Stimulated activated CD4-positive, alpha-beta T cell treated with anti-CD3 and anti-CD28 coated beads, TNF-alpha, amount 100 ng/mL, for 24 hours (primary cell): ENCODE measurements around the gene LYST.
A peak's percentile ranks its signal among the peaks of the same experiment; 100 is the strongest.

Source experiments
- DNase-seq, 3 experiments: peaks; one replicate each; pipeline ENCODE4 v3.0.0-alpha.2; 2020; ENCODE audit warnings: low read depth in 3 of 3

The LYST gene

GRCh38 chr1:235888119-235888643 is 21.5 kb upstream of the LYST start:
- peak; percentile 36 to 63 (median 60) for DNase-seq

DNA sequence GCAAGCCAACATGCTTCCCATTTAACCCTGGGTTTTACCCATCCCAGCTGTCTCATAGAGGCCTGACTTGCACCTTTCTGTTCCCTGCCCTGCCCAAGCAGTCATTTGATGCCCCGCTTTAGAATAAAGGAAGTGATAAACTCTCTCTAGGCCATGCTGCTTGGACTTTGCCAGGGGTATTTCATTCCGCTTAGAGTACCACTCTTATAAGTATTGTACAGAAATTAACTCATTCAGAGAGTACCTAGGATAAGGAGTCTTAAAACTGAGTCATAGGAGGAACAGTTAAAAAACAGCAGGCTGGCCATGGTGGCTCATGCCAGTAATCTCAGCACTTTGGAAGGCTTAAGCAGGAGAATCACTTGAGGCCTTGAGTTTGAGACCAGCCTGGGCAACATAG is 21.0 kb upstream of the LYST start:
- DNase-seq, result no peak

DNA sequence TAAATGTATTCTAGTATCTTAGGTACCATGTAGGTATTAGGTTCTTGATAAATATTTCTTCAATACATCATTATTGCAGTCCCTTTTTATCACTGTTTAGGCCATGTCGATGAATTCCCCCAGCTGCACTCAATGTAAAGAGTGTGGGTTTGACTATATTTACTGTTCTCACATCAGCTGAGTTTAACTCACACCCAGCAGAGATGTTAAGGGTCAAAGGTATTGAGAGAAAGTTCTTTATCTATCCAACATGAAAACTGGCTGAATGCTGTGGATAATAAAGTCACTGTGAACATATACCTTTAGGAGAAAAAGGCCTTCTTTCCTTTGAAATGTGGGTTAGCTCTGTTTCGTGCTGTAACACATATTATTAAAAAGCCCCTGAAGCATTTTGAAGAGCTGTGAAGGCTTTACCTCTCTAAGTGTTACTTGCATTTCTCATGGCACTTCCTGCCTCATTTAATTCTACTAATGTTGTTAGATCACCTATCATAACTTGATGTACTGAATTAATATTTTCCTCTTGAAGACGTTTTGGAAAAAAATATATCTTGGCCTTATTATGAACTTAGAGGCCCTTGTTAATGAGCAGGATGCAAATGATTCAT is 19.1 kb upstream of the LYST start:
- DNase-seq, result no peak

- no peak for DNase-seq
Observed at GRCh38 chr1:235883261-235883927, 16.7 kb upstream of the LYST start.

- no peak for DNase-seq
Observed at GRCh38 chr1:235882816-235883215, 16.1 kb upstream of the LYST start.

GRCh38 chr1:235881930-235882700 is 15.4 kb upstream of the LYST start:
- DNase-seq, result no peak

- DNase-seq, result no peak
Observed at GRCh38 chr1:235878082-235878811, 11.5 kb upstream of the LYST start.

DNA sequence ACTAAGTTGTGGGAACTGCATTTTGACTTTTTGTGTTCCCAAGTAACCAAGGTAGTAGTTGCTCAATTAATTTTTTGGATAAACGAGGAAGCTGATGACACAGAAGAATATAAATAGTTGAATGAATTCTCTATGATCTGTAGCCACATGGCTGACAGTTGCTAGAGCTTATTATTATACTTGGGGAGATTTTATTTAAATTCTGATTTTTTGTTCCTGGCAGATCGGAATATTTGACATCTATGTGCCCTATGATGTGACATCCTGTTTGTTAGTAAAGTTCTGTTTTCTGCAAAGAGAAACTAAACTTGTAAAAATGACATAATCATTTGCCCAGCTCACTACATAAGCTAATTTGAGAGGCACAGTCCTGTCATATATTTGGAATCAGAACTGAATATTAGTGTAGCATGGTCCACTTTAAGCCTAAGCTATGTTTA is 9.7 kb upstream of the LYST start:
- DNase-seq, result no peak

- no peak for DNase-seq
Observed at GRCh38 chr1:235875036-235875597, 8.4 kb upstream of the LYST start.

DNA sequence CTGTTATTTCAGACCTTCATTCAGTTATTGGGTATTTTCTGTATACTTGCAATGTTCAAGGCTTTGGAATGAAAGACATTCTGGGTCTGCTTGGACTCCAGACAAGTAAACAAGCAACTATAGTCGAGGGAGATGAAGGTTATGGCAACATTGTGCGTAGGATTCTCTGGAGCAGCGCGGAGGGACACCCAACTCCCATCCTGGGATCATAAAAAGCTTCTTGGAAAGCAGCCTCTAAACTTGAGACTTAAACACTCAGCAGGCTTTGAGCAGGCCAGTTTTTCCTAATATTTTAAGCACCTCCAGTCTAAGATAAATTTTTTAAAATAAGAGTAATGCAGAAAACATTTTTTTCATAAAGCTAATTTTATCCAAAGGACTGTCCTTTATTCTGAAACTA is 7.6 kb upstream of the LYST start:
- DNase-seq, result no peak

DNA sequence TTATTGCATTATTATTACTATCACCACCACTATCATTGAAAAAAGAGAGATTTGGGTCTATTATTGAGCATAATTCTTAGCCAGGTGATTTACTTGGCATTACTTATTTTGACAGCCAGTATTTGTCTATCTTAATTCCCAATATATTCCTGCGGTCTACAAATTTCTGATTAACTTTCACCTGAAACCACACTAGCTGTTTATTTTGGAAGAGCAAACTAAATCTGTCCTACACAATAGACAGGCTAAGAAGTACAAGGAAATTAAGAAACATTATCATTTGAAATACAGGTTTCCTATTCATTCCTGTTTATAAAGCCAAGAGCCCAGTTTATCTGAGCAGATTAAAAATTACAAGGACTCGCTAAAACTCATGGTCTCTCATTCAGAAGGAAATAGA is 6.9 kb upstream of the LYST start:
- no peak for DNase-seq

DNA sequence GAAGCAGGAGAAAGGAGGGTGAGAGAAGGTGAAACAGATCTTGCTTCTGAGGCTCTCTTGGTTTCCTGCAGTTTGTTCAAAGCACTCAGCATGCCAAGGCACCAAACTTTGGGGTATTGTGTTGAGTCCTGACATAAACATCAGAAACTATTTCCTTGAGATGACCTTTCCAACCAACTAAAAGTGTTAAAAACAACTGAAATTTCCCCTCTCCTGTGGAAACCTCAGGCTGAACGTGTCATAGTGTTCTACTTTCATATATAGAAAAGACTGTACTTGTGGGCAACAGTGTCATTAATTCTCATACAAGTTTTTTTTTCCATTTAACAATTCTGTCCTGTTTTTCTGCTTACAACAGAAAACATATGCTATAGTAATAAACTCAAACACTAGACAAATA is 6.3 kb upstream of the LYST start:
- peak in 1 of 3 experiments; percentile 29 for DNase-seq

GRCh38 chr1:235872270-235872669 is 5.6 kb upstream of the LYST start:
- DNase-seq, result no peak

GRCh38 chr1:235867903-235868469 is 1.3 kb upstream of the LYST start:
- DNase-seq, result no peak

- peak; percentile 95 to 98 (median 96) for DNase-seq
Observed at GRCh38 chr1:235866913-235867845, 473 bp upstream of the LYST start.

DNA sequence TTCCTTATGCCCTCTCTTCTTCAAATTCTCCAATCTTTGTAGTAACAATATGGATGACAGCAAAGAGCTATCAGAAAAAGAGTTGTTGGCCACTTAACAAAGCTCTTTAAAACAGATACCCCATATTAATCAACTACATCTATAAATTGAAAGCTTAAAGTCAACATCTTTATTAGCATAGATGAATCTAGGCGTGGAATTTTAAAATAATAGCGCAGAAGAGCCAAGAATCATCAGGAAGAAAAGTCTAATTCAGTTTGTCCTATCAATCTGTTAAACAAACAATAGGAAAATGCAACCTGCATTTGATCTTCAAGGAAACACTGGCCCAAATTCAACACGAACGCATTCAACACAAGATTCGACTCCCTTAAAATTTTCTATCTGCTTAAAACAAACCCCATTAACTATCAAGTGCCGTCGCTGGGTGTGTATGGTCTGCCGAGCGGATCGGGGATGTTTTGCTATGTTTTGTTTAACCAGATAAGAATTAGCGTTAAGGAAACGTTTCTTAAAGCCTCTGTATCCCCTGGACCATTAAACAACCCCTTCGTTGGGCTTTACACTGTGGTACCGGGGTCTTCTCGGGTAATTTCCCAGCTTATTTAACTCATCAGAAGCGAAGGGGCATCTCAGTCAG is 1.0 kb downstream of the LYST start:
- DNase-seq, result no peak

GRCh38 chr1:235864931-235865525 is 1.7 kb downstream of the LYST start:
- no peak for DNase-seq

GRCh38 chr1:235864469-235864868 is 2.2 kb downstream of the LYST start:
- DNase-seq, result no peak

DNA sequence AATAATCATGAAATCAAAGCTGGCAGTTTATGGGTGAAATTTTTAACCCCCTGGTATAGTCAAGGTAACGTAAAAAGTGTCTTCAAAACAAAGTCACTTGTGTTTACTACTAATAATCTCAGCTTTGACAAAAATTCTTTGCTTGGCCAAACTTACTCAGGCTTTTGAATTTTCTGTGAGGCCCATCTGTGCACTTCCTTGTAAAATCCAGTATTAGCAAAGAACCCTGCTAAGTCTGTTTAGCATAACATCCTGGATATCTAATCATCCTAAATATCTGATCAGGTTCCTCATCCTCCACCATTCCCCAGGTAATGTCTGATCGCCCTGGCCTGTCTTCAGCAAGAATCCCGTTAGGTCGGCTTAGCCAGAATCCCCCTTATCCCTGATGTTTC is 3.0 kb downstream of the LYST start:
- DNase-seq, result no peak
